ENCODE data around the gene SH3GL3.

DNA sequence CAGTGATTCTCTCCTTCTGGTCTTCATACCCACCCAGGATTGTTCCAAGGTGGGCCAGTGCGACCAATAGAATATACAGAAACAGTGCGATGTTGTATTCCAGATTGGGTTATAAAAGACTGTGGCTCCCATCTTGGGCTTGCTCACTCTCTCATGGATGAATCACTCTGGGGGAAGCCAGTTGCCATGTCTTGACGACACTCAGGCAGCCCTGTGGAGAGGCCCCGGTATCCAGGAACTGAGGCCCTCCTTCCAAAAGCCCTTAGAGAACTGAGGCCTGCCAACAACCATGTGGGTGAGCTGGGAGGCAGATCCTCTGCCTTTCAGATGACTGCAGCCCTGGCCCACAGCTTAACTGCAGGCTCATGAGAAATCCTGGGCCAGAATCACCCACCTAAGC lies 57.2 kb downstream of the SH3GL3 start:
- TF ChIP-seq POLR2A (IDR thresholded peaks at IDR 0.05; ENCODE audit: low read depth, low read length) = no peak
- TF ChIP-seq TAF1 (IDR thresholded peaks at IDR 0.05; ENCODE audit: low read depth, low read length) = no peak
- TF ChIP-seq POLR2AphosphoS5 (IDR thresholded peaks at IDR 0.05; ENCODE audit: low read depth, low read length) = no peak
- no peak for TF ChIP-seq SPI1 (IDR thresholded peaks at IDR 0.05; ENCODE audit: low read depth, low read length)
- no peak for TF ChIP-seq POU2F2 (IDR thresholded peaks at IDR 0.05; ENCODE audit: low read depth, low read length)
